Posterior vena cava (tissue), 2 donors: Measurements from ENCODE around the gene TCERG1L. TPM values are rescaled to one million over a fixed set of nuclear protein-coding genes. Genes with fewer than 3 reads are reported as not detected.

Experiments
- DNase-seq: peaks from one replicate; pipeline ENCODE4 v3.0.0-alpha.2; 2020; ENCODE audit warnings: low spot score
- intact Hi-C, 2 donors: fragments of 100-400 bp; cut with DNase I; formaldehyde crosslinking; loops; one replicate each; pipeline versions ENCODE4 v1.14.1 to v1.14.2; 2022 to 2023
- total RNA-seq, 2 donors: library from RNA; stranded (reverse); fragmentation: NEBNext Ultra II Directional; extraction: Animal tissue kit (Norgen Biotek cat#: 25700); gene quantifications; one replicate each; pipeline ENCODE4 v1.2.1, GENCODE V29; 2021
- donor health status: DM: yes; HTN: yes; CAD: no.
- donor health status: DM: yes; HTN: yes; CAD: no.

TCERG1L gene
- total RNA-seq, 2 donors from 2014 or later = not detected

- peak; percentile 29 for DNase-seq
These were observed 95.7 kb downstream of the TCERG1L start for GRCh38 chr10:131215776-131216175.

GRCh38 chr10:131214521-131215244 lies 96.8 kb downstream of the TCERG1L start:
- peak; percentile 42 for DNase-seq
- intact Hi-C loops = no loop called here

More at GRCh38 chr10:131215776-131216175, 95.7 kb downstream of the TCERG1L start:
- intact Hi-C loops = no loop called here

- DNase-seq = peak; percentile 45
- intact Hi-C loops = no loop called here
These were observed 97.6 kb downstream of the TCERG1L start for GRCh38 chr10:131213741-131214505.

- intact Hi-C loops = no loop called here
- DNase-seq = peak; percentile 62
These were observed 98.7 kb downstream of the TCERG1L start for GRCh38 chr10:131212763-131213325.

GRCh38 chr10:131211965-131212619 lies 99.4 kb downstream of the TCERG1L start:
- intact Hi-C loops = no loop called here
- DNase-seq = no peak

GRCh38 chr10:131211559-131211958 lies 100.0 kb downstream of the TCERG1L start:
- DNase-seq = peak; percentile 76
- intact Hi-C loops = no loop called here

GRCh38 chr10:131211146-131211545 lies 100.4 kb downstream of the TCERG1L start:
- intact Hi-C loops = no loop called here

GRCh38 chr10:131210181-131210580 lies 101.3 kb downstream of the TCERG1L start:
- DNase-seq = peak; percentile 50
- intact Hi-C loops = no loop called here

More at GRCh38 chr10:131211146-131211545, 100.4 kb downstream of the TCERG1L start:
- DNase-seq = peak; percentile 51

- peak; percentile 69 for DNase-seq
These were observed 103.7 kb downstream of the TCERG1L start for GRCh38 chr10:131207584-131208532.

GRCh38 chr10:131207176-131207575 lies 104.3 kb downstream of the TCERG1L start:
- intact Hi-C loops = no loop called here
- peak; percentile 47 for DNase-seq

More at GRCh38 chr10:131207584-131208532, 103.7 kb downstream of the TCERG1L start:
- intact Hi-C loops = no loop called here

- intact Hi-C loops = no loop called here
- peak; percentile 61 for DNase-seq
These were observed 105.2 kb downstream of the TCERG1L start for GRCh38 chr10:131206111-131206995.

GRCh38 chr10:131205556-131205955 lies 106.0 kb downstream of the TCERG1L start:
- intact Hi-C loops = no loop called here
- peak; percentile 62 for DNase-seq

- DNase-seq = peak; percentile 57
- intact Hi-C loops = no loop called here
These were observed 106.9 kb downstream of the TCERG1L start for GRCh38 chr10:131204406-131205152.

GRCh38 chr10:131203456-131204357 lies 107.8 kb downstream of the TCERG1L start:
- DNase-seq = peak; percentile 72
- intact Hi-C loops = no loop called here

- DNase-seq = peak; percentile 16
- intact Hi-C loops = no loop called here
These were observed 108.5 kb downstream of the TCERG1L start for GRCh38 chr10:131202990-131203389.
